Measurements from ENCODE around the gene UBD. TPM values are rescaled to one million over a fixed set of nuclear protein-coding genes. Genes with fewer than 3 reads are reported as not detected.

The UBD gene
- total RNA-seq, 2 donors from 2014 or later, result not detected

DNA sequence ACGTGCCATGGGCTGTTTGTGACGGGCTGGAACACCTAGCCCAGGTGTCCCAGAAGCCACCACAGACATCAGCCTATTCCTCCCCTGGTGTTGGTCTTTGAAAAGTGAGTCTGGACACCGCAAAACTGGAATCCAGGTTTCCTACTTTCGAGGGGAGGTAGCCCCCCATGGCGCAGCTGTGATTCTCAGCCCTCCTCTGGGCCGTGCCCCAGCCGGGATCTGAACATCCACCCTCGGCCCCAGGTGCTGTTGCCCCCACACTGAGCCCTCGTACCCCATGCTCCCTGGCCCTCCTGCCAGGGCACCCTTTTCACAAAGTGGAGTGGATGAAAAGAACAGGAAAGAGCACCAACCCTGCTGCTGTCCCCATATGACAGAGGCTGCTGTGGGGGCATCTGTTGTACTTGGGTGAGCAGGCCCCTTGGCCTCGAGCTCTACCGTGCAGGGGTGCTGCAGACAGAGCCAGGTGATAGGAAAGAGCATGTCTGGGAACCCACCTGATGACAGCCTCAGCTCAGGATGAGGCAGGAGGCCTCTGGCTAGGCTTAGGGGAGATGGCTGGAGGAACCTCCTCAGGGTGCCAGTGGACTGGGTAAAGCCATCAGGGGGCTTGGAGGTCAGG is 53.0 kb downstream of the UBD start:
- Histone ChIP-seq H3K27me3 (no peaks in the 10 kb centered on the region), H3K4me1 (no peaks in the 10 kb centered on the region), H3K27ac (no peak overlapping the region), H3K4me3 (no peak overlapping the region), H3K9me3 (no peaks in the 10 kb centered on the region), H3K36me3 (no peaks in the 10 kb centered on the region)
- peak; percentile 42 for DNase-seq (ENCODE audit: low spot score)
- TF ChIP-seq, protein P1, sequence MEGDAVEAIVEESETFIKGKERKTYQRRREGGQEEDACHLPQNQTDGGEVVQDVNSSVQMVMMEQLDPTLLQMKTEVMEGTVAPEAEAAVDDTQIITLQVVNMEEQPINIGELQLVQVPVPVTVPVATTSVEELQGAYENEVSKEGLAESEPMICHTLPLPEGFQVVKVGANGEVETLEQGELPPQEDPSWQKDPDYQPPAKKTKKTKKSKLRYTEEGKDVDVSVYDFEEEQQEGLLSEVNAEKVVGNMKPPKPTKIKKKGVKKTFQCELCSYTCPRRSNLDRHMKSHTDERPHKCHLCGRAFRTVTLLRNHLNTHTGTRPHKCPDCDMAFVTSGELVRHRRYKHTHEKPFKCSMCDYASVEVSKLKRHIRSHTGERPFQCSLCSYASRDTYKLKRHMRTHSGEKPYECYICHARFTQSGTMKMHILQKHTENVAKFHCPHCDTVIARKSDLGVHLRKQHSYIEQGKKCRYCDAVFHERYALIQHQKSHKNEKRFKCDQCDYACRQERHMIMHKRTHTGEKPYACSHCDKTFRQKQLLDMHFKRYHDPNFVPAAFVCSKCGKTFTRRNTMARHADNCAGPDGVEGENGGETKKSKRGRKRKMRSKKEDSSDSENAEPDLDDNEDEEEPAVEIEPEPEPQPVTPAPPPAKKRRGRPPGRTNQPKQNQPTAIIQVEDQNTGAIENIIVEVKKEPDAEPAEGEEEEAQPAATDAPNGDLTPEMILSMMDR (IDR thresholded peaks at IDR 0.05), result no peak

DNA sequence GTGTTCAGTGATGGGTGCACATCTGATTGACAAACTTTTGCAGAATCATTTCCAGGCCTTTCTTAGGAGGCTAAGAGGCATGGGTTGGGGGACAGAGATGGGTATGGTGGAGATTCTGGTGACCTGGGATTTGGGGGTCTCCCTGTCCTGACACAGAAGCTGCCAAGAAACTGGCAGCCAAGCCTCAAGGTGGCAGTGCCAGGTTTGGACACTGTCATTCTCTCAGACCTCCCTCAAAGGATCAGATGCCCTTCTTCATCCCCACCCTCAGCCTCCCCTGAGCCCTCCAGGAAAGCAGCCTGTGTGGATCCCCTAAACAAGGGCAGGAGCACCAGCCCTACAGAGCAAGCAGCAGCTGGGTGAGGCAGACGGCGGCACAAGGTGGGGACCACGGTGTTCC is 53.7 kb downstream of the UBD start:
- H3K27me3 ChIP-seq, result no peaks in the 10 kb centered on the region
- H3K27ac ChIP-seq, result no peak overlapping the region
- no peak overlapping the region for H3K4me3 ChIP-seq
- no peaks in the 10 kb centered on the region for H3K4me1 ChIP-seq
- H3K36me3 ChIP-seq, result no peaks in the 10 kb centered on the region
- H3K9me3 ChIP-seq, result no peaks in the 10 kb centered on the region
- peak; percentile 40 for DNase-seq (ENCODE audit: low spot score)
- TF ChIP-seq, protein P1 (IDR thresholded peaks at IDR 0.05), result no peak

Other genes with a start within 250 kb of the UBD start
- gene OR5V1, start 190.9 kb downstream of the UBD start, total RNA-seq, result not detected
- gene OR12D3, start 184.4 kb downstream of the UBD start, total RNA-seq, result not detected
- not detected for gene OR12D2, start 164.1 kb downstream of the UBD start, total RNA-seq
- not detected for gene OR12D1, start 144.8 kb downstream of the UBD start, total RNA-seq
- not detected for gene OR10C1, start 120.4 kb downstream of the UBD start, total RNA-seq
- not detected for gene OR11A1, start 102.7 kb downstream of the UBD start, total RNA-seq
- gene OR2H1, start 102.6 kb downstream of the UBD start, total RNA-seq, result not detected
- not detected for gene MAS1L, start 71.8 kb downstream of the UBD start, total RNA-seq
- not detected for gene OR2H2, start 25.4 kb upstream of the UBD start, total RNA-seq
- gene GABBR1, start 73.5 kb upstream of the UBD start, total RNA-seq, result 10 to 100 TPM; 16.4 to 32.0 TPM
- 1 to 10 TPM in 1 of 2 donors, under 1 TPM in 1; 0.16 to 2.4 TPM for gene MOG, start 97.4 kb upstream of the UBD start, total RNA-seq
- gene ZFP57, start 121.4 kb upstream of the UBD start, total RNA-seq, result 10 to 100 TPM in 1 of 2 donors, under 1 TPM in 1; 0.30 to 12.6 TPM
- 10 to 100 TPM; 21.1 to 36.7 TPM for gene HLA-F, start 163.7 kb upstream of the UBD start, total RNA-seq

Measured in right atrium auricular region (tissue), 2 donors.